ENCODE results near the gene ANKDD1A. TPM values are rescaled to one million over a fixed set of nuclear protein-coding genes. Genes with fewer than 3 reads are reported as not detected.

Gene ANKDD1A
- total RNA-seq, 4 donors from 2014 or later, result 4.6 to 15.6 (median 8.5) TPM

DNA sequence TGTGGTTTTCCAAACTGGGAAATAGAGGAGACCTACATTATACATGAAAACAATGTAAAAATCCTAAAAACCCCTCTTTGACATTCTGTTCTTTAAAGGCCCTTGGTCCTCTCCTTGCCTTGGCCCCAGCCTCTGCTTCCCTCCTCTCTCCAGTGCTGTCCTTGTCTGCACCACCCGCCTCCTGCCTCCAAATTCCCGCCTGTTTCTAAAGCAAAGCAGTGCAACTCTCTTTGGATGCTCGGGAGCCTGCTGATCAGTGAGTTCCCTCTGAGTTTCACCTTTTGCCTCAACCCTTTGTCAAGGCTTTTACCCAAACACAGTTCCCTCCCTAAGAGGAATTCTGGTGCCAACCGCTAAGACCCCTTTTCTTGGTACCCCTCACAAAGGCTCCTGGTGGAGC is 8.0 kb downstream of the ANKDD1A start:
- WGBS, 2 donors (ENCODE audit: low coverage in 1 of 2), result 80 to 100% methylated on average over 2 to 3 of the region's 4 CpGs
- no peaks in the 10 kb centered on the region for H3K36me3 ChIP-seq
- H3K27ac ChIP-seq, result no peak overlapping the region
- TF ChIP-seq POLR2AphosphoS5 (IDR thresholded peaks at IDR 0.05), result no peak
- TF ChIP-seq POLR2A (IDR thresholded peaks at IDR 0.05), result no peak
- no peak for TF ChIP-seq EP300 (IDR thresholded peaks at IDR 0.05)
- TF ChIP-seq, protein P1, sequence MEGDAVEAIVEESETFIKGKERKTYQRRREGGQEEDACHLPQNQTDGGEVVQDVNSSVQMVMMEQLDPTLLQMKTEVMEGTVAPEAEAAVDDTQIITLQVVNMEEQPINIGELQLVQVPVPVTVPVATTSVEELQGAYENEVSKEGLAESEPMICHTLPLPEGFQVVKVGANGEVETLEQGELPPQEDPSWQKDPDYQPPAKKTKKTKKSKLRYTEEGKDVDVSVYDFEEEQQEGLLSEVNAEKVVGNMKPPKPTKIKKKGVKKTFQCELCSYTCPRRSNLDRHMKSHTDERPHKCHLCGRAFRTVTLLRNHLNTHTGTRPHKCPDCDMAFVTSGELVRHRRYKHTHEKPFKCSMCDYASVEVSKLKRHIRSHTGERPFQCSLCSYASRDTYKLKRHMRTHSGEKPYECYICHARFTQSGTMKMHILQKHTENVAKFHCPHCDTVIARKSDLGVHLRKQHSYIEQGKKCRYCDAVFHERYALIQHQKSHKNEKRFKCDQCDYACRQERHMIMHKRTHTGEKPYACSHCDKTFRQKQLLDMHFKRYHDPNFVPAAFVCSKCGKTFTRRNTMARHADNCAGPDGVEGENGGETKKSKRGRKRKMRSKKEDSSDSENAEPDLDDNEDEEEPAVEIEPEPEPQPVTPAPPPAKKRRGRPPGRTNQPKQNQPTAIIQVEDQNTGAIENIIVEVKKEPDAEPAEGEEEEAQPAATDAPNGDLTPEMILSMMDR (IDR thresholded peaks at IDR 0.05), result no peak
- H3K9me3 ChIP-seq, result no peaks in the 10 kb centered on the region
- ATAC-seq, result no peak
- H3K4me1 ChIP-seq, result peaks cover 0 to 12% (median 3%) of the 10 kb centered on the region in 3 donors
- no peak overlapping the region for H3K4me3 ChIP-seq
- H3K27me3 ChIP-seq, result no peaks in the 10 kb centered on the region

DNA sequence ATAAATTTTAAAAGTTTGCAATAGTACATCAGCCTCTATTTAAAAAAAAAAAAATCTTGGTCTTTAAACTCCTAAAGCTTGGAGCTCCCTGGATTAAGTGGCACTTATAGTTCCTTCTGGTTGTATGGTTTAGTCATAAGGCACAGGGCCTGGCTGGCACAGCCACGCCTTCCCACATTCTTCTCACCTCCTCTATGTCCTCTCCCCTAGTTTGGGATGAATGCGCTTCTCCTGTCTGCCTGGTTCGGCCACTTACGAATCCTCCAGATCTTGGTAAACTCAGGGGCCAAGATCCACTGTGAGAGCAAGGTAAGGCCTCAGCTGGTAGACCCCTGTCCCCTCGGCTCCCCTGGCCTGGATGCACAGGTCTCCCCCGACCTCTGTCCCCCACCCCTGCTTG is 10.0 kb downstream of the ANKDD1A start:
- no peak for ATAC-seq
- no peak overlapping the region for H3K4me3 ChIP-seq
- peaks cover 0 to 11% of the 10 kb centered on the region in 2 donors for H3K36me3 ChIP-seq
- TF ChIP-seq, protein P1 (IDR thresholded peaks at IDR 0.05), result no peak
- TF ChIP-seq POLR2AphosphoS5 (IDR thresholded peaks at IDR 0.05) (no peak), POLR2A (IDR thresholded peaks at IDR 0.05) (no peak), EP300 (IDR thresholded peaks at IDR 0.05) (no peak)
- peak overlapping the region in 3 of 4 donors; percentile 21 to 51 (median 35) for H3K27ac ChIP-seq
- 50 to 60% methylated on average over 1 of the region's 6 CpGs for WGBS, 2 donors (ENCODE audit: low coverage in 1 of 2)
- H3K4me1 ChIP-seq, result peaks cover 0 to 12% (median 3%) of the 10 kb centered on the region in 3 donors
- H3K9me3 ChIP-seq, result no peaks in the 10 kb centered on the region
- H3K27me3 ChIP-seq, result no peaks in the 10 kb centered on the region

DNA sequence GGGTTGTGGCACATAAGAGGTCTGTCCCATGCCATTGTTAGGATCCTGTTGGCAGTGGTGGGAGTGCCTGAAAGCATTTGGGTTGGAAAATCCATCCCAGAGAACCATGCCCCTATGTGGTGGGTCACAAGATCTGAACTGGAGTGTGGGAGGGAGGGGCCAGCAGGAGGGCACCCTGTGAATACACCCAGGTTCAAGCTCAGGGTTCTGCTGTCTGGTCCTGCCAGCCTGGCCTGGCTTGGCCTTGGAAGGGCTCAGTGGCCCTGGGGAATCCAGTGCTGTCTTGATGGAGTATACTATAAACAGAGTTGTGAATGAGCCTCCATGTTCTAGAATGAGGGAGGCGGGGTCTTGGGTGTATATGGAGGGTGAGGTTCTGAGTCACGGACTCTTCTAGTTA is 11.8 kb downstream of the ANKDD1A start:
- H3K36me3 ChIP-seq, result peaks cover 0 to 19% of the 10 kb centered on the region in 2 donors
- H3K4me3 ChIP-seq, result no peak overlapping the region
- H3K27me3 ChIP-seq, result no peaks in the 10 kb centered on the region
- no peak for ATAC-seq
- peaks cover 0 to 12% (median 3%) of the 10 kb centered on the region in 3 donors for H3K4me1 ChIP-seq
- TF ChIP-seq POLR2AphosphoS5 (IDR thresholded peaks at IDR 0.05), result no peak
- no peak for TF ChIP-seq EP300 (IDR thresholded peaks at IDR 0.05)
- TF ChIP-seq POLR2A (IDR thresholded peaks at IDR 0.05), result no peak
- TF ChIP-seq, protein P1 (IDR thresholded peaks at IDR 0.05), result no peak
- 85 to 86% methylated on average over 2 of the region's 2 CpGs for WGBS, 2 donors (ENCODE audit: low coverage in 1 of 2)
- H3K9me3 ChIP-seq, result no peaks in the 10 kb centered on the region
- no peak overlapping the region for H3K27ac ChIP-seq

DNA sequence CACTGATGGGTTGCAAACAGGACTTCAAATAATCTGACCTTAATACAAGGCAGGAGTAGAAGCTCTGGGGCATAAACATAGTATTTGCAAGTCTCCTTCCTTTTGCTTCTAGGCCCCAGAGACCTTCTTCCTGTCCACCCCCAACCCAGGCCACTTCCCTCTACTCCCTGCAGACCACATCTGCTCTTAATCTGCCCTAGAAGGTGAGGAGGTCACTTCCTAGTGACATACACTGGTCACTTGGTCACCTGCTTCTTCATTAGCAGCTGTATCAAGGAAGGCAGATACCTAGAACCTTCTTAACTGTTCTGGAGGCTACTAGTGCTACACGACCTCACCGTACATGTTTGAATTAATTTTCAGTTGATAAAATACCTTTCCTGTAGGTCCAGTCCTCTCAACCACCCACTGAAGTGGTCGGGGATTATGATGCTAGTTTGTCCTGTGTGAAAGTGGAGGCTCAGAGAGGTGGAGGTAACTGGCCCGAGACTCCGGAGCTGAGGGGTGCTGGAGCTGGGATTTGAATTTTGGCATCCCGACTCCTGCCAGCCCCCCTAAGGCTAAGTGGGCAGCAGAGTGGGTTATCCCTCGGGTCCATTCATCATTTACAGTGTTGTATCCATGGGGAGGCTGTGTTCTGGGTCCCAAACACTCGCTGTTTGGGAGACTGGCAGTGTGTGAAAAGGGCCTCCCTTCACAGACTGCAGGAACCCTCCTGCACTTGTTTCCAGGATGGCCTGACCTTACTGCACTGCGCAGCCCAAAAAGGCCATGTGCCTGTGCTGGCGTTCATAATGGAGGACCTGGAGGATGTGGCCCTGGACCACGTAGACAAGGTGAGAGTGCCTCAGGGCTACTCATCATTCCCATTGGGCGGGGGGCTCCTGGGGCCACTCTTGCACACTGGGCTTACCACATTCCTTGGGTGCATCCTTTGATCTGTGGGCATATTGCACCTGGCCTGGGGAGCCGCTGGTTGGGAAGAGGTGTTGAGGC is 13.9 kb downstream of the ANKDD1A start:
- H3K4me1 ChIP-seq, result peaks cover 0 to 12% (median 3%) of the 10 kb centered on the region in 3 donors
- no peak for TF ChIP-seq EP300 (IDR thresholded peaks at IDR 0.05)
- no peaks in the 10 kb centered on the region for H3K9me3 ChIP-seq
- no peak overlapping the region for H3K27ac ChIP-seq
- H3K27me3 ChIP-seq, result no peaks in the 10 kb centered on the region
- no peak for ATAC-seq
- peaks cover 0 to 33% of the 10 kb centered on the region in 2 donors for H3K36me3 ChIP-seq
- H3K4me3 ChIP-seq, result no peak overlapping the region
- 80 to 98% methylated on average over 1 to 5 of the region's 13 CpGs for WGBS, 2 donors (ENCODE audit: low coverage in 1 of 2)

DNA sequence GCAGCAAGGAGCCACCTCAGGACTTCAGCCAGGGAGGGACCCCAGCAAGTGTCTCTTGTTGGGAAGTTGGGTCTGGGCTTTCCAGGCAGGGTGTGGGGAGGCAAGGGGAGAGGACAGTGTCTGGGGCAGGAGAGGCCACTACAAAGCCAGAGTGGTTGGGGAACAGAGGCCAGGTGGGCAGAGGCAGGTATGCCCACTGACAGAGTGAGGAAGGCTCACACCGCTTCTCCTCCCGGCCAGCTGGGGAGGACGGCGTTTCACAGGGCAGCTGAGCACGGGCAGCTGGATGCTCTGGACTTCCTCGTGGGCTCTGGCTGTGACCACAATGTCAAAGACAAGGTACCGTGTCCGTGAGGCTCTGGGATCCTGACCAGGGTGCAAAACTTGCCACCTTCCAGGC is 15.0 kb downstream of the ANKDD1A start:
- H3K27me3 ChIP-seq, result no peaks in the 10 kb centered on the region
- H3K9me3 ChIP-seq, result no peaks in the 10 kb centered on the region
- peaks cover 0 to 9% (median 3%) of the 10 kb centered on the region in 3 donors for H3K4me1 ChIP-seq
- TF ChIP-seq EP300 (IDR thresholded peaks at IDR 0.05) (no peak), POLR2A (IDR thresholded peaks at IDR 0.05) (no peak), POLR2AphosphoS5 (IDR thresholded peaks at IDR 0.05) (no peak)
- TF ChIP-seq, protein P1 (IDR thresholded peaks at IDR 0.05), result no peak
- H3K4me3 ChIP-seq, result no peak overlapping the region
- WGBS, 2 donors (ENCODE audit: low coverage in 1 of 2), result 97 to 100% methylated on average over 1 to 7 of the region's 8 CpGs
- no peak for ATAC-seq
- H3K36me3 ChIP-seq, result peaks cover 0 to 43% of the 10 kb centered on the region in 2 donors
- no peak overlapping the region for H3K27ac ChIP-seq
